Measurements from ENCODE around the gene ETS1. TPM values are rescaled to one million over a fixed set of nuclear protein-coding genes. Genes with fewer than 3 reads are reported as not detected.
A peak's percentile ranks its signal among the peaks of the same experiment; 100 is the strongest.

Gene ETS1, protein sequence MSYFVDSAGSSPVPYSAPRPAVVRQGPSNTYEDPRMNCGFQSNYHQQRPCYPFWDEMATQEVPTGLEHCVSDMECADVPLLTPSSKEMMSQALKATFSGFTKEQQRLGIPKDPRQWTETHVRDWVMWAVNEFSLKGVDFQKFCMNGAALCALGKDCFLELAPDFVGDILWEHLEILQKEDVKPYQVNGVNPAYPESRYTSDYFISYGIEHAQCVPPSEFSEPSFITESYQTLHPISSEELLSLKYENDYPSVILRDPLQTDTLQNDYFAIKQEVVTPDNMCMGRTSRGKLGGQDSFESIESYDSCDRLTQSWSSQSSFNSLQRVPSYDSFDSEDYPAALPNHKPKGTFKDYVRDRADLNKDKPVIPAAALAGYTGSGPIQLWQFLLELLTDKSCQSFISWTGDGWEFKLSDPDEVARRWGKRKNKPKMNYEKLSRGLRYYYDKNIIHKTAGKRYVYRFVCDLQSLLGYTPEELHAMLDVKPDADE
- total RNA-seq (2014; rRNA removed; shearing (Covaris generic); ENCODE audit: low replicate concordance), result 129 and 135 TPM in 2 replicates

DNA sequence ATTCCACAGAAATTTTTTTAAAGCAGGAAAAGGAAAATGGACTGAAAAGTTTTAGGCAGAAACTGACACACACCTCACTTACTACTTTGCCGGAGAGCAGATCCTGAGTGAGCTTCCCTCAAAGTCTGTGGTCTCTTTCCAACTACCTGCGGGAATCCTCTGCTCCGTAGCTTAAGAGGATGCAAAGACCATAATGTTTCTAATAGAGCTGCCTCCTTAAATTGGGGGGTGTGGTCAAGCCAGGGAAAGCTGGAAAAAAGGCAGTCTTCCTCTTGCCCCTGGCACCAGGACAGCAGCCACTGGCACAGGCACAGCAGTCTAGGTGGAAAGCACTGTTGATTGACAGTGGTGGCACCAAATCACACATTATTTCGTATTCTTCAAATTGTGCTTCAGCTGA, at the start of gene ETS1:
Gene ETS1, minus strand, starts transcription at position 144 of the 400 bp plus-strand sequence. CDS start 14,428 bp downstream, outside the sequence.
- Histone ChIP-seq H3K79me2 (ENCODE audit: low read length) (no peaks in the 10 kb centered on the region), H3K4me1 (ENCODE audit: low read length) (peaks cover 3% of the 10 kb centered on the region; the same call in 1 of the 2 replicates), H4K20me1 (ENCODE audit: insufficient read depth, low read depth, low read length) (no peaks in the 10 kb centered on the region), H3K9ac (ENCODE audit: low read length) (no peak within 1 kb of the TSS), H3K27ac (ENCODE audit: low read length) (no peak within 1 kb of the TSS), H2AFZ (ENCODE audit: low read length) (no peak within 1 kb of the TSS), H3K36me3 (ENCODE audit: insufficient read depth, low read length) (no peaks in the 10 kb centered on the region), H3K4me3 (ENCODE audit: low read length) (no peak within 1 kb of the TSS), H3K27me3 (ENCODE audit: low read length) (no peaks in the 10 kb centered on the region), H3K9me2 (replicated peaks; ENCODE audit: insufficient read depth, low read length) (no peaks in the 10 kb centered on the region), H3K4me2 (ENCODE audit: low read depth, low read length, poor library complexity, severe bottlenecking) (no peak within 1 kb of the TSS), H3K9me3 (ENCODE audit: low read length) (no peaks in the 10 kb centered on the region)
- no peak for DNase-seq

GRCh38 chr11:128634395-128634794, 47.0 kb upstream of the ETS1 start:
- Histone ChIP-seq H3K9me3 (ENCODE audit: low read length) (no peaks in the 10 kb centered on the region), H3K27me3 (ENCODE audit: low read length) (no peaks in the 10 kb centered on the region), H2AFZ (ENCODE audit: low read length) (no peak overlapping the region), H3K27ac (ENCODE audit: low read length) (no peak overlapping the region), H3K4me1 (ENCODE audit: low read length) (peaks cover 27% of the 10 kb centered on the region), H3K4me2 (ENCODE audit: low read depth, low read length, poor library complexity, severe bottlenecking) (no peak overlapping the region), H3K36me3 (ENCODE audit: insufficient read depth, low read length) (no peaks in the 10 kb centered on the region), H3K4me3 (ENCODE audit: low read length) (no peak overlapping the region), H4K20me1 (ENCODE audit: insufficient read depth, low read depth, low read length) (no peaks in the 10 kb centered on the region), H3K9ac (ENCODE audit: low read length) (no peak overlapping the region), H3K79me2 (ENCODE audit: low read length) (no peaks in the 10 kb centered on the region), H3K9me2 (replicated peaks; ENCODE audit: insufficient read depth, low read length) (no peaks in the 10 kb centered on the region)
- DNase-seq, result no peak

GRCh38 chr11:128633384-128633965, 46.1 kb upstream of the ETS1 start:
- no peaks in the 10 kb centered on the region for H4K20me1 ChIP-seq (ENCODE audit: insufficient read depth, low read depth, low read length)
- H3K36me3 ChIP-seq (ENCODE audit: insufficient read depth, low read length), result no peaks in the 10 kb centered on the region
- H3K79me2 ChIP-seq (ENCODE audit: low read length), result no peaks in the 10 kb centered on the region
- no peaks in the 10 kb centered on the region for H3K9me3 ChIP-seq (ENCODE audit: low read length)
- H3K9ac ChIP-seq (ENCODE audit: low read length), result no peak overlapping the region
- DNase-seq, result no peak
- H3K27me3 ChIP-seq (ENCODE audit: low read length), result no peaks in the 10 kb centered on the region
- peaks cover 33% of the 10 kb centered on the region for H3K4me1 ChIP-seq (ENCODE audit: low read length)
- no peaks in the 10 kb centered on the region for H3K9me2 ChIP-seq (replicated peaks; ENCODE audit: insufficient read depth, low read length)
- H3K27ac ChIP-seq (ENCODE audit: low read length), result no peak overlapping the region
- no peak overlapping the region for H2AFZ ChIP-seq (ENCODE audit: low read length)
- no peak overlapping the region for H3K4me2 ChIP-seq (ENCODE audit: low read depth, low read length, poor library complexity, severe bottlenecking)
- no peak overlapping the region for H3K4me3 ChIP-seq (ENCODE audit: low read length)

DNA sequence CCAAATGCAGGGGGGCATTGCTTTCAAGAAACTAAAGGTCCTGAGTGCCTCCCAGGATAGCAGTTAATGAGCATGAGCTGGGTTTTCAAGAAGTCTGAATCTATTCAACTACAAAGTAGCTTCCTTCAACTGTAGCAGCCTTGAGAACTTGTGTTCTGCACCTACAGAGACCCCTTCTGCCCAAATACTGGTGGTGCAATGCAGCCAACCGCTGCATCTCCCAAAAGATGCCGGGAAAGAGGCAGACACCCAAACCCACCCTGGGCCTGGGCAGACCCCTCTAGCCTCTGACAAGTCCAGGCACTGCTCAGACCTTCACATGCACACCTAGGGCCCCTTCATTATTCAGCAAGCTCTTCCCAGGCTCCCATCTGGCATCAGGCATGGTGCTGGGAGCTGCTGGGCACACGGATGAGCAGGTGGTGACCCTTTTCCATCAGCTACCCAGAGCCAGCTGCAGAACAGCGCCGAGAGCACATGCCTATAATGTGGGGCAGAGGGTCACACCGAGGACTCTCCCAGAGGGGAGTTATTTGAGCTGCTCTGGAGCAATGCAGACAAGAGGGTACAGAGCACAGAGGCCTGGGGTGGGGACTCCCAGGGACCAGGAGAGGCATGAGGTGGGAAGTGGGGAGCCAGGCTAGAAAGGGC, 44.9 kb upstream of the ETS1 start:
- peaks cover 45% of the 10 kb centered on the region for H3K4me1 ChIP-seq (ENCODE audit: low read length)
- no peaks in the 10 kb centered on the region for H3K9me3 ChIP-seq (ENCODE audit: low read length)
- H3K27me3 ChIP-seq (ENCODE audit: low read length), result no peaks in the 10 kb centered on the region
- DNase-seq, result peak; percentile 79
- no peak overlapping the region for H3K4me2 ChIP-seq (ENCODE audit: low read depth, low read length, poor library complexity, severe bottlenecking)
- no peak overlapping the region for H2AFZ ChIP-seq (ENCODE audit: low read length)
- no peaks in the 10 kb centered on the region for H4K20me1 ChIP-seq (ENCODE audit: insufficient read depth, low read depth, low read length)
- no peaks in the 10 kb centered on the region for H3K36me3 ChIP-seq (ENCODE audit: insufficient read depth, low read length)
- no peak overlapping the region for H3K9ac ChIP-seq (ENCODE audit: low read length)
- H3K27ac ChIP-seq (ENCODE audit: low read length), result no peak overlapping the region
- no peaks in the 10 kb centered on the region for H3K9me2 ChIP-seq (replicated peaks; ENCODE audit: insufficient read depth, low read length)
- no peak overlapping the region for H3K4me3 ChIP-seq (ENCODE audit: low read length)
- H3K79me2 ChIP-seq (ENCODE audit: low read length), result no peaks in the 10 kb centered on the region

DNA sequence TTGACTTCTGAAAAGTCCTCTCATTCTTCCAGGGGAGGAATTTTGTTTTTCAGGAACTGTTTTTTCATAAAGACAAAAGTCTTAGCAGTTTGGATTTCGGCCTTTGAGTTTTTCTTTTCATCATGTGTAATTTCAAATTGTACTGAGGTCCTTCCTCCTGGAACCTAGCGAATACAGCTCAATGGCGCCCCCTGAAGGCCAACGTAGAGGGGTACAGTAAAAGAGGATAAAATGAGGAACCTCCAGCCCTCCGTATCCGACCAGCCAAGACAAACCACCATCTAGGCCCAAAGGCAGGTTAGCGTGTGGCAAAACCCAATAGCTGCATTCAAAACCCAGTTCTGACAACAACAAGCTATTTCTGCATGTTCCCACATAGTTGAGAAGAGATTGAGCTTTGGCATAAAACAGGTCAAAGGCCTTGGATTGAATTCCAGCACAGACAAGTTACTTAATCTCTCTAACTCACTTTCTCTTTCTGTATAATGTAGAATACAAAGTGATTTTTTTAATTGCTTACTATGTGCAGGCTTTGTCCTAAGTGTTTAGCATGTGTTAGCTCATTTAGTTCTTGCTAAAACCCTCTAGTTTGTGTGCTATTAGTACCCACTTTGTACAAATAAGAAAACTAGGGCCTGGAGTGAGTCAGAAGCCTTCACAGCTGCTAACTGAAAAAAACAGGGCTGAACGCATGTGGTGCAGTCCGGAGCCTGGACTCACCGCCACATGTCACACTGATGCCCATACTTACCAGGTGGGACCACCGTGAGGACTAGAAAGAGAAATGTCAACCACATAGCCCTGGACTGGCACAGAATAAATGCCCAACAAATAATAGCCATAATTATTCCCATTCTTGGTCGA, 43.2 kb upstream of the ETS1 start:
- no peaks in the 10 kb centered on the region for H3K9me2 ChIP-seq (replicated peaks; ENCODE audit: insufficient read depth, low read length)
- no peaks in the 10 kb centered on the region for H3K27me3 ChIP-seq (ENCODE audit: low read length)
- H3K27ac ChIP-seq (ENCODE audit: low read length), result peak overlapping the region; percentile 97
- no peaks in the 10 kb centered on the region for H3K36me3 ChIP-seq (ENCODE audit: insufficient read depth, low read length)
- no peaks in the 10 kb centered on the region for H3K79me2 ChIP-seq (ENCODE audit: low read length)
- H4K20me1 ChIP-seq (ENCODE audit: insufficient read depth, low read depth, low read length), result no peaks in the 10 kb centered on the region
- H2AFZ ChIP-seq (ENCODE audit: low read length), result peak overlapping the region; percentile 88
- H3K9me3 ChIP-seq (ENCODE audit: low read length), result no peaks in the 10 kb centered on the region
- H3K4me3 ChIP-seq (ENCODE audit: low read length), result no peak overlapping the region
- peak overlapping the region; percentile 64 for H3K4me2 ChIP-seq (ENCODE audit: low read depth, low read length, poor library complexity, severe bottlenecking)
- peak; percentile 92 for DNase-seq
- H3K4me1 ChIP-seq (ENCODE audit: low read length), result peaks cover 62% of the 10 kb centered on the region
- H3K9ac ChIP-seq (ENCODE audit: low read length), result peak overlapping the region; percentile 65

DNA sequence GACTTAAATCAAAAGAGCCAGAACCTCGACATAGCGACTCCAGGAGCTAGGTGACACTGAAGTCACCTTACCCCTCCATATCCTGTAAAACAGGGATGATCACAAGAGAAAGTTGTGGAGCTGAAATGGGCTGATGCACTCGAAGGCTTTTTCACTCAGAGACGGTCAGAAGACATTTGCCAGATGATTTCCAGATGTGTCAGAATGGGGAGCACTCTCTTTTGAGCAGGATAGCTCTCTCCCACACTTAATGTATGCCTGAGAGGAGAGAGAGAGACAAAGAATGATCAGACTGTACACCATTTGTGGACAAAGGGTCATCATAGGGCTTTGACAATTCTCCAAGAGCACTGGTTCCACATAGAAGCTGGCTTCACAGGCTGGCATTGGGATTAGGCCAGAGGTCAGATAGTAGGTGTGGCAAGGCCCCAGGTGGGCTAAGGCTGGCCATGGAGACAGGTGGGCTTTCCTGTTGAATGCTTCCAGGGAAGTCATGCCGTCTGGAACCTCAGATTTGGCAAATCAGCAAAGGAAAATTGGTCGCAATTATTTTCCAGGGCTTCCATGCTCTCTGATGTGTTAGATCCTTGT, 42.3 kb upstream of the ETS1 start:
- no peak overlapping the region for H2AFZ ChIP-seq (ENCODE audit: low read length)
- H3K9me3 ChIP-seq (ENCODE audit: low read length), result no peaks in the 10 kb centered on the region
- H4K20me1 ChIP-seq (ENCODE audit: insufficient read depth, low read depth, low read length), result no peaks in the 10 kb centered on the region
- peak overlapping the region; percentile 64 for H3K4me2 ChIP-seq (ENCODE audit: low read depth, low read length, poor library complexity, severe bottlenecking)
- H3K36me3 ChIP-seq (ENCODE audit: insufficient read depth, low read length), result no peaks in the 10 kb centered on the region
- no peak for DNase-seq
- H3K79me2 ChIP-seq (ENCODE audit: low read length), result no peaks in the 10 kb centered on the region
- peaks cover 72% of the 10 kb centered on the region for H3K4me1 ChIP-seq (ENCODE audit: low read length)
- H3K27me3 ChIP-seq (ENCODE audit: low read length), result no peaks in the 10 kb centered on the region
- no peaks in the 10 kb centered on the region for H3K9me2 ChIP-seq (replicated peaks; ENCODE audit: insufficient read depth, low read length)
- peak overlapping the region; percentile 97 for H3K27ac ChIP-seq (ENCODE audit: low read length)
- no peak overlapping the region for H3K4me3 ChIP-seq (ENCODE audit: low read length)
- peak overlapping the region; percentile 57 for H3K9ac ChIP-seq (ENCODE audit: low read length)

GRCh38 chr11:128628686-128629085, 41.3 kb upstream of the ETS1 start:
- H3K9me3 ChIP-seq (ENCODE audit: low read length), result no peaks in the 10 kb centered on the region
- no peaks in the 10 kb centered on the region for H3K9me2 ChIP-seq (replicated peaks; ENCODE audit: insufficient read depth, low read length)
- peaks cover 81% of the 10 kb centered on the region for H3K4me1 ChIP-seq (ENCODE audit: low read length)
- no peaks in the 10 kb centered on the region for H3K79me2 ChIP-seq (ENCODE audit: low read length)
- no peaks in the 10 kb centered on the region for H3K36me3 ChIP-seq (ENCODE audit: insufficient read depth, low read length)
- H2AFZ ChIP-seq (ENCODE audit: low read length), result peak overlapping the region; percentile 11; the same call in 1 of the 2 replicates
- peak overlapping the region; percentile 97 for H3K27ac ChIP-seq (ENCODE audit: low read length)
- DNase-seq, result peak; percentile 53
- H3K27me3 ChIP-seq (ENCODE audit: low read length), result no peaks in the 10 kb centered on the region
- H4K20me1 ChIP-seq (ENCODE audit: insufficient read depth, low read depth, low read length), result no peaks in the 10 kb centered on the region
- H3K4me2 ChIP-seq (ENCODE audit: low read depth, low read length, poor library complexity, severe bottlenecking), result peak overlapping the region; percentile 64
- H3K4me3 ChIP-seq (ENCODE audit: low read length), result peak overlapping the region; percentile 27; the same call in 1 of the 2 replicates
- peak overlapping the region; percentile 57 for H3K9ac ChIP-seq (ENCODE audit: low read length)
